ENCODE data around the gene PAF1. TPM values are rescaled to one million over a fixed set of nuclear protein-coding genes. Genes with fewer than 3 reads are reported as not detected.
A peak's percentile ranks its signal among the peaks of the same experiment; 100 is the strongest.

Gene PAF1
- total RNA-seq, 1 donor from 2014 or later, result 32.5 TPM

GRCh38 chr19:39400061-39400460 lies 9.2 kb upstream of the PAF1 start:
- Mint-ChIP-seq H3K27ac (ENCODE audit: unreplicated experiment) (no peak overlapping the region), H3K4me1 (ENCODE audit: low read depth) (peaks cover 51% of the 10 kb centered on the region), H3K9me3 (ENCODE audit: low read depth) (no peaks in the 10 kb centered on the region), H3K36me3 (ENCODE audit: low read depth) (peaks cover 3% of the 10 kb centered on the region), H3K4me3 (ENCODE audit: unreplicated experiment) (no peak overlapping the region), H3K27me3 (ENCODE audit: low read depth) (no peaks in the 10 kb centered on the region)
- no peak for DNase-seq (ENCODE audit: low spot score)
- TF ChIP-seq CTCF (IDR thresholded peaks at IDR 0.05), result no peak

GRCh38 chr19:39399668-39400050 lies 8.8 kb upstream of the PAF1 start:
- Mint-ChIP-seq H3K4me3 (ENCODE audit: unreplicated experiment) (no peak overlapping the region), H3K27me3 (ENCODE audit: low read depth) (no peaks in the 10 kb centered on the region), H3K9me3 (ENCODE audit: low read depth) (no peaks in the 10 kb centered on the region), H3K27ac (ENCODE audit: unreplicated experiment) (no peak overlapping the region), H3K36me3 (ENCODE audit: low read depth) (peaks cover 4% of the 10 kb centered on the region), H3K4me1 (ENCODE audit: low read depth) (peaks cover 47% of the 10 kb centered on the region)
- no peak for DNase-seq (ENCODE audit: low spot score)
- TF ChIP-seq CTCF (IDR thresholded peaks at IDR 0.05), result no peak

DNA sequence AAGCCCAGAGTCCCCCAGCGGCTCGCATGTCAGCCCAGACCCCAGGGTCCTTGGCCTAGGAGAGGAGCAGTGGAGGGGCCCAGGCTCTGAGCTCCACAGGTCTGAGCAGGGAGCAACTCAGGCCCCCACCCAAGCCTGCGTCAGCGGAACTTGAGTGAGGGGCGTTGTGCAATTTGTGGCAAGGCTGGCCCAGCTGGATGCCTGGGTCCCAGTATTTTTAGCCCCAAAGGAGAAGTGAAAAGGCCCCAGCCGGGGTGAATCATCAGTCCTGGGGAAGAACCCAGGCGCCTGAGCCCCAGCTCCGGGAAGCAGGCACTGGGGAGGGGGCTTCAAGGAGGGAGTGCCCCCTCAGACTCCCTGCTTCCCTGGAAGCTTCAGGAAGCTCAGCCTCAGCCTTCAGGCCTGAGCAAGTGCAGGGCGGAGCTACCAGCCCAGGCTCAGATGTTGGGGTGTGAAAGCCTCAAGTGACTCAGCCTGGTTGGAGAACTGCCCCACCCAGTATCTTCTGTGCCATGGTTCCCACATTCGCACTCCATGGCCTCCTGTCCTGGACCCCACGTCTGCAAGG lies 7.5 kb upstream of the PAF1 start:
- DNase-seq (ENCODE audit: low spot score), result no peak
- Mint-ChIP-seq H3K27ac (ENCODE audit: unreplicated experiment) (peak overlapping the region; percentile 86), H3K36me3 (ENCODE audit: low read depth) (peaks cover 6% of the 10 kb centered on the region), H3K4me3 (ENCODE audit: unreplicated experiment) (no peak overlapping the region), H3K4me1 (ENCODE audit: low read depth) (peaks cover 41% of the 10 kb centered on the region), H3K9me3 (ENCODE audit: low read depth) (no peaks in the 10 kb centered on the region), H3K27me3 (ENCODE audit: low read depth) (no peaks in the 10 kb centered on the region)
- TF ChIP-seq CTCF (IDR thresholded peaks at IDR 0.05), result no peak

DNA sequence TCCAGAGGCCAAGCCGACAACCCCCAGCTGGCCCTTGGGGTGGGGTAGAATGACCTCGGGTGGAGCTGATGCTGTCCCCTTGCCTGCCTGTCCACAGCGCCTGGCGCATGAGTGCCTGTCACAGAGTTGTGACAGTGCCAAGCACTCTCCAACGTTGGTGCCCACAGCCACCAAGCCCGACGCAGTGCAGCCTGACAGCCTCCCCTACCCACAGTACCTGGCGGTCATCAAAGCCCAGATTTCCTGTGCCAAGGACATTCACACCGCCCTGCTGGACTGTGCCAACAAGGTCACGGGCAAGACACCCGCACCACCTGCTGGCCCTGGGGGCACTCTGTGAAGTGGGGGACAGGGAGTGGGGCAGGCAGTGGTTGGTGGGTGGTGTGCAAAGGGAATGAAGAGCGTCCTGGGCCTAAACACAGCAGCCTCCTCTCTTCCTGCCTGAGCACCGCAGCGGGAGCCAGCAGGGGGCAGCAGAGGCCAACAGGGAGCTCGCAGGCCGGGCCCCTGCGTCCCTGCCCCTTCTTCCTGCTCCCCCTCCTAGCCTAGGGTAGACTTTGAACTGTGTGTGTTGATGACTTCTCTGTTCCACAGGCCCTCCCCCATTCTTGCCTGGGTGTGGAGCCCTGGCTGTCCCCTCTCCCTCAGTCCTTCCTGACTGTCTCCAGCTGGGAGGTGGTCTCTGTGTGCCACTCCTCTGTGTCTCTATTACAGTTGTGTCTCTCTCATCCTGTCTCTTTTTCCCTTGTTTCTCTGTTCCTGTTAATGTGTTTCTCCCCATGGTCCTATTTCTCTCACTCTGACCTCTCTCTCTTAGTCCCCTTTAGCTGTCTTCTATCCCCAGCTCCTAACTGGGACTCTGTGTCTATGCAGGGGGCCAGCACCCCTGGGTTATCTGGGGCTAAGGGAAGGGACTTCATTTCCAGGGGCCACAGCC lies 6.7 kb upstream of the PAF1 start:
- peak overlapping the region; percentile 86 for H3K27ac Mint-ChIP-seq (ENCODE audit: unreplicated experiment)
- DNase-seq (ENCODE audit: low spot score), result no peak
- peaks cover 35% of the 10 kb centered on the region for H3K4me1 Mint-ChIP-seq (ENCODE audit: low read depth)
- peak; percentile 96 for TF ChIP-seq CTCF (IDR thresholded peaks at IDR 0.05)
- no peak overlapping the region for H3K4me3 Mint-ChIP-seq (ENCODE audit: unreplicated experiment)
- H3K27me3 Mint-ChIP-seq (ENCODE audit: low read depth), result no peaks in the 10 kb centered on the region
- peaks cover 6% of the 10 kb centered on the region for H3K36me3 Mint-ChIP-seq (ENCODE audit: low read depth)
- H3K9me3 Mint-ChIP-seq (ENCODE audit: low read depth), result no peaks in the 10 kb centered on the region

- H3K27ac Mint-ChIP-seq (ENCODE audit: unreplicated experiment), result peak overlapping the region; percentile 98
- H3K36me3 Mint-ChIP-seq (ENCODE audit: low read depth), result peaks cover 24% of the 10 kb centered on the region
- no peak for DNase-seq (ENCODE audit: low spot score)
- no peaks in the 10 kb centered on the region for H3K27me3 Mint-ChIP-seq (ENCODE audit: low read depth)
- peaks cover 29% of the 10 kb centered on the region for H3K4me1 Mint-ChIP-seq (ENCODE audit: low read depth)
- TF ChIP-seq CTCF (IDR thresholded peaks at IDR 0.05), result no peak
- H3K9me3 Mint-ChIP-seq (ENCODE audit: low read depth), result no peaks in the 10 kb centered on the region
- H3K4me3 Mint-ChIP-seq (ENCODE audit: unreplicated experiment), result peak overlapping the region; percentile 97
These were observed 505 bp downstream of the PAF1 start for GRCh38 chr19:39390451-39390750.
